Measurements from ENCODE around the gene PRSS16.

GRCh38 chr6:27213544-27214125 lies 33.9 kb upstream of the PRSS16 start:
- TF ChIP-seq BHLHE40 (IDR thresholded peaks at IDR 0.05; ENCODE audit: borderline replicate concordance), result no peak
- no peak for TF ChIP-seq FOXA1 (IDR thresholded peaks at IDR 0.05)
- TF ChIP-seq L3MBTL2 (conservative IDR thresholded peaks at IDR 0.05), result no peak
- TF ChIP-seq LEF1 (IDR thresholded peaks at IDR 0.05; ENCODE audit: borderline replicate concordance), result no peak
